ENCODE data around the gene PRKAB1.

The PRKAB1 gene

GRCh38 chr12:119691202-119691810, 23.4 kb downstream of the PRKAB1 start:
- Histone ChIP-seq H3K27me3 (ENCODE audit: control insufficient read depth, insufficient read depth, low read length, poor library complexity, severe bottlenecking) (no peaks in the 10 kb centered on the region), H3K36me3 (ENCODE audit: control insufficient read depth, insufficient read depth, low read length) (peaks cover 14% of the 10 kb centered on the region), H3K4me3 (ENCODE audit: insufficient read depth, low read depth, low read length) (no peak overlapping the region), H3K27ac (ENCODE audit: insufficient read depth, low read depth, low read length, poor library complexity, severe bottlenecking) (no peak overlapping the region), H3K9me3 (ENCODE audit: control insufficient read depth, low read length) (no peaks in the 10 kb centered on the region), H3K4me1 (ENCODE audit: control insufficient read depth, insufficient read depth, low read length) (no peaks in the 10 kb centered on the region)
- WGBS, 2 experiments = 91 to 92% methylated on average over 6 of the region's 6 CpGs

DNA sequence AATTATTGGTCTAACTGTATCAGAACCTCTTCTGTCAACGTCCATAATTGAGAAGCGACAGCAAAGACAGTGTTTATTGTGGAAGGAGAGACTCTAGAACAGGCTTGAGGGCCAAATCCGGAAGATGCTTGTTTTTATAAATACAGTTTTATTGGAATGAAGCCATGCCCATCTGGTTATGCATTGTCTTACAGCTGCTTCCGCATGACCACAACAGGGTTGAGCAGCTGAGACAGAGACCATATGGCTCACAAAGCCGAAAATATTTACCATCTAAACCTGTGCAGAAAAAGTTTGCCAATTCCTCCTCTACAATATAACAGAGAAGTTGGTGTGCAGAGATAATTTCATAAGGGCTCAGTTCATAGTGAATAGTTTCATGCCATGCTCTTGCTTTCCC, 24.5 kb downstream of the PRKAB1 start:
- peaks cover 19% of the 10 kb centered on the region for H3K36me3 ChIP-seq (ENCODE audit: control insufficient read depth, insufficient read depth, low read length)
- H3K27ac ChIP-seq (ENCODE audit: insufficient read depth, low read depth, low read length, poor library complexity, severe bottlenecking) = no peak overlapping the region
- H3K4me3 ChIP-seq (ENCODE audit: insufficient read depth, low read depth, low read length) = no peak overlapping the region
- no peaks in the 10 kb centered on the region for H3K9me3 ChIP-seq (ENCODE audit: control insufficient read depth, low read length)
- no peaks in the 10 kb centered on the region for H3K27me3 ChIP-seq (ENCODE audit: control insufficient read depth, insufficient read depth, low read length, poor library complexity, severe bottlenecking)
- no peaks in the 10 kb centered on the region for H3K4me1 ChIP-seq (ENCODE audit: control insufficient read depth, insufficient read depth, low read length)
- WGBS, 2 experiments = 97 to 99% methylated on average over 5 of the region's 5 CpGs

GRCh38 chr12:119692997-119693396, 25.1 kb downstream of the PRKAB1 start:
- Histone ChIP-seq H3K36me3 (ENCODE audit: control insufficient read depth, insufficient read depth, low read length) (peaks cover 18% of the 10 kb centered on the region), H3K4me1 (ENCODE audit: control insufficient read depth, insufficient read depth, low read length) (no peaks in the 10 kb centered on the region), H3K27ac (ENCODE audit: insufficient read depth, low read depth, low read length, poor library complexity, severe bottlenecking) (no peak overlapping the region), H3K9me3 (ENCODE audit: control insufficient read depth, low read length) (no peaks in the 10 kb centered on the region), H3K4me3 (ENCODE audit: insufficient read depth, low read depth, low read length) (no peak overlapping the region), H3K27me3 (ENCODE audit: control insufficient read depth, insufficient read depth, low read length, poor library complexity, severe bottlenecking) (no peaks in the 10 kb centered on the region)
- 91 to 94% methylated on average over 6 of the region's 6 CpGs for WGBS, 2 experiments

DNA sequence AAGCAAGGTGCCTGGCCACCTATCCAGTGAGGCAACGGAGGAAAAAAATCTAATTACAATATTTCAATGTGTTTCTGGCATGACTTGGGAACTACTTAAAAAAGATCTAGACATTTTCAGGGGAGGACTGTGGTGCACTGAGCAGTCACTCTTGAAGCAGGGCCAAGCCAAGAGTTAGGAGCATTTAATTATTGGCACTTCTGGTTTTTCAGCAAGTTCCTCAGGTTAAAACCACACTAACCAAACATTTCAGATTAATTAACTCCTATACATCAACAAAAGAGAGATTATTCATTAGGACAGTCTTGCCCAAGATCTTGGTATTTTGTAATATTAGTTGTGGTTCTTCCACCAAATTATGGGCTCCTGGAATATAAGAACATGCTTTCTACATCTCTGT, 25.6 kb downstream of the PRKAB1 start:
- H3K36me3 ChIP-seq (ENCODE audit: control insufficient read depth, insufficient read depth, low read length) = peaks cover 13% of the 10 kb centered on the region
- no peak overlapping the region for H3K4me3 ChIP-seq (ENCODE audit: insufficient read depth, low read depth, low read length)
- H3K4me1 ChIP-seq (ENCODE audit: control insufficient read depth, insufficient read depth, low read length) = no peaks in the 10 kb centered on the region
- no peaks in the 10 kb centered on the region for H3K9me3 ChIP-seq (ENCODE audit: control insufficient read depth, low read length)
- no peak overlapping the region for H3K27ac ChIP-seq (ENCODE audit: insufficient read depth, low read depth, low read length, poor library complexity, severe bottlenecking)
- no peaks in the 10 kb centered on the region for H3K27me3 ChIP-seq (ENCODE audit: control insufficient read depth, insufficient read depth, low read length, poor library complexity, severe bottlenecking)
- 92% methylated on average over 1 of the region's 1 CpG; no CpG with 5 or more reads in 1 of the 2 experiments for WGBS, 2 experiments

DNA sequence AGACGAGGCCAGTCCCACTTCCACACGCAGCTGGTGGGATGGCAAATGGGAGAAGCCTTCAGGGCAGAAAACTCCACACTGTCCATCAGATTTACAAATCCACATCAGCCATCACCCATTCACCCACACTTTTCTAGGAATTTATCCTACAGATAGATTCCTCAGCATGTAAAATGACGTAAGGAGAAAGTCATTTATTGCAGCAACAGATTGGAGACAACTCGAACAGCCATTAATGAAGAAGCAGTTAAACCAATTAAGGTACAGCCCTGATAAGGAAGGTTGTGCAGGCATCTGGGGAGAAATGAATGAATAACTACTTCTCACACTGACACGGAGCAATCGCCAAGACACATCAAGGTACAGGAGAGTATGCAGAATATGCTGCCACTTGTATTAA, 26.2 kb downstream of the PRKAB1 start:
- peaks cover 13% of the 10 kb centered on the region for H3K36me3 ChIP-seq (ENCODE audit: control insufficient read depth, insufficient read depth, low read length)
- 95 to 99% methylated on average over 6 of the region's 6 CpGs for WGBS, 2 experiments
- no peak overlapping the region for H3K27ac ChIP-seq (ENCODE audit: insufficient read depth, low read depth, low read length, poor library complexity, severe bottlenecking)
- no peaks in the 10 kb centered on the region for H3K4me1 ChIP-seq (ENCODE audit: control insufficient read depth, insufficient read depth, low read length)
- H3K9me3 ChIP-seq (ENCODE audit: control insufficient read depth, low read length) = no peaks in the 10 kb centered on the region
- H3K4me3 ChIP-seq (ENCODE audit: insufficient read depth, low read depth, low read length) = no peak overlapping the region
- no peaks in the 10 kb centered on the region for H3K27me3 ChIP-seq (ENCODE audit: control insufficient read depth, insufficient read depth, low read length, poor library complexity, severe bottlenecking)

- H3K4me3 ChIP-seq (ENCODE audit: insufficient read depth, low read depth, low read length) = no peak overlapping the region
- H3K4me1 ChIP-seq (ENCODE audit: control insufficient read depth, insufficient read depth, low read length) = no peaks in the 10 kb centered on the region
- no peaks in the 10 kb centered on the region for H3K9me3 ChIP-seq (ENCODE audit: control insufficient read depth, low read length)
- H3K36me3 ChIP-seq (ENCODE audit: control insufficient read depth, insufficient read depth, low read length) = peaks cover 12% of the 10 kb centered on the region
- H3K27me3 ChIP-seq (ENCODE audit: control insufficient read depth, insufficient read depth, low read length, poor library complexity, severe bottlenecking) = no peaks in the 10 kb centered on the region
- H3K27ac ChIP-seq (ENCODE audit: insufficient read depth, low read depth, low read length, poor library complexity, severe bottlenecking) = no peak overlapping the region
- WGBS, 2 experiments = 78 to 84% methylated on average over 4 of the region's 4 CpGs
Measured at GRCh38 chr12:119695034-119695433, 27.1 kb downstream of the PRKAB1 start.

DNA sequence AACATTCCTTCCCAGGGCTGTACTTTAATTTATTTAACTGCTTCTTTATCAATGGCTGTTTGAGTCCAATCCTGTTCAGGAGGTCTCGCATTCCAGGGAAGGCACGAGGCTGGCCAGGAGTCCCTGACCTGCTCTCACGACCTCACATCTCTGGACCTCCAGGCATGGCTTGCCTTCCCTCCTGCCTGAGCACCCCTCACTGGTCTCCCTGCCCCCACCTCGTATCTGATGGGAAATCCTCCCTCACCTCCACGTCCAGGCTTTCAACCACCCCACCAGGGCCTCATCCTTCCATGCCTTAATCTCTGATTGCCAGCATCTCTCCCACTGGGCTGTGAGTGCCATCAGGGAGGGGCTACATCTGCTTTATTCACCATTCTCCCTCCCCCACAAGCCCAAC, 29.0 kb downstream of the PRKAB1 start:
- Histone ChIP-seq H3K36me3 (ENCODE audit: control insufficient read depth, insufficient read depth, low read length) (peaks cover 10% of the 10 kb centered on the region), H3K4me1 (ENCODE audit: control insufficient read depth, insufficient read depth, low read length) (no peaks in the 10 kb centered on the region), H3K27me3 (ENCODE audit: control insufficient read depth, insufficient read depth, low read length, poor library complexity, severe bottlenecking) (no peaks in the 10 kb centered on the region), H3K4me3 (ENCODE audit: insufficient read depth, low read depth, low read length) (no peak overlapping the region), H3K9me3 (ENCODE audit: control insufficient read depth, low read length) (no peaks in the 10 kb centered on the region), H3K27ac (ENCODE audit: insufficient read depth, low read depth, low read length, poor library complexity, severe bottlenecking) (no peak overlapping the region)
- WGBS, 2 experiments = 84% methylated on average over 5 of the region's 5 CpGs

- Histone ChIP-seq H3K9me3 (ENCODE audit: control insufficient read depth, low read length) (no peaks in the 10 kb centered on the region), H3K4me3 (ENCODE audit: insufficient read depth, low read depth, low read length) (no peak overlapping the region), H3K27ac (ENCODE audit: insufficient read depth, low read depth, low read length, poor library complexity, severe bottlenecking) (no peak overlapping the region), H3K4me1 (ENCODE audit: control insufficient read depth, insufficient read depth, low read length) (no peaks in the 10 kb centered on the region), H3K27me3 (ENCODE audit: control insufficient read depth, insufficient read depth, low read length, poor library complexity, severe bottlenecking) (no peaks in the 10 kb centered on the region), H3K36me3 (ENCODE audit: control insufficient read depth, insufficient read depth, low read length) (peaks cover 19% of the 10 kb centered on the region)
- 95 to 96% methylated on average over 11 of the region's 11 CpGs for WGBS, 2 experiments
Measured at GRCh38 chr12:119699199-119699760, 31.3 kb downstream of the PRKAB1 start.

DNA sequence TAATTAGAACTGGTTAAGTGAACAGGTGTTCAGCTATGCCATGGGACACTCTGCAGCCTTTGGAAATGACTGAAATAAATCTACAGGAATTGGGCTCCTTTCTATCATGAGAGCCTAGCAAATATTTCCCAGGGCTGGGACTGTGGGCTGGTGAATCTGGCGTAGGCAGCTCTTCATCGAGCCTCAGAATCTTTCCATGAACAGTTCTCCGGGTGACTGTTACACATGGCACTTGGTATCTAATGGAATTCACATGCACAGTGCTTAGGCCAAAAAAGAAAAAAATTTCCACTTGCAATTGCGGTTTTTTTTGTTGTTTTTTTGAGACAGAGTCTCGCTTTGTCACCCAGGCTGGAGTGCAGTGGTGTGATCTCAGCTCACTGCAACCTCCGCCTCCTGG, 32.1 kb downstream of the PRKAB1 start:
- Histone ChIP-seq H3K4me3 (ENCODE audit: insufficient read depth, low read depth, low read length) (no peak overlapping the region), H3K27me3 (ENCODE audit: control insufficient read depth, insufficient read depth, low read length, poor library complexity, severe bottlenecking) (no peaks in the 10 kb centered on the region), H3K4me1 (ENCODE audit: control insufficient read depth, insufficient read depth, low read length) (no peaks in the 10 kb centered on the region), H3K9me3 (ENCODE audit: control insufficient read depth, low read length) (no peaks in the 10 kb centered on the region), H3K27ac (ENCODE audit: insufficient read depth, low read depth, low read length, poor library complexity, severe bottlenecking) (no peak overlapping the region), H3K36me3 (ENCODE audit: control insufficient read depth, insufficient read depth, low read length) (peaks cover 20% of the 10 kb centered on the region)
- 95 to 97% methylated on average over 6 of the region's 6 CpGs for WGBS, 2 experiments

DNA sequence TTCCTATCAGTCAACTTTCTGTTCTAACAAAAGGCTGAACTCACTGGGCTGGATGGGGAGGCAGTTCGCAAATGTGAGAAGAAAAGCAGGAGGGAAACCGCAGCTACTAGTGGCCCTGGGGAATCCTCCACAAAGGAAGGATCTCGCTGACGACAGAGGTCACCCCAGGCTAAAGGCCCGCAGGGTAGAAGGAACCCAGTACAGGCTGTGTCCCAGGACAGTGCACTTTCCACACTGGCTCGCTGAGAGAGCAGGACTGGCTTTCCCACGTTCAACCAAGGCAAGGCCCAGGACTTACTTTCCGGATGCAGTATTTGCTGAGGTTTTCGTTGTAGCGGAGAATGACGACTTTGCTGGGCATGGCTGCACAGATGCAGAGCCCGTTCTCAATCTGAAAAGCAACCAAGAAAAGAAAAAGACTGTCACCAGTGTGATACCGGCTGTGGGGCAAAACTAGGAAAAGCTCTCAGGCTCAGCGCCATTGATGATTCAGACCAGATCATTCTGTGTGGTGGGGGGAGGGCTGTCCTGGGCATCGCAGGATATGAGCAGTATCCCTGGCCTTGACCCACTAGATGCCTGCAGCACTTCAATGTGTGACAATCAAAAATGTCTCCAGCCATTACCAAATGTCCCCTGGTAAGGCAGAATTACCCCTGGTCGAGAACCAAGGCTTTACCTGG, 36.3 kb downstream of the PRKAB1 start:
- Histone ChIP-seq H3K4me1 (ENCODE audit: control insufficient read depth, insufficient read depth, low read length) (no peaks in the 10 kb centered on the region), H3K27me3 (ENCODE audit: control insufficient read depth, insufficient read depth, low read length, poor library complexity, severe bottlenecking) (no peaks in the 10 kb centered on the region), H3K4me3 (ENCODE audit: insufficient read depth, low read depth, low read length) (no peak overlapping the region), H3K9me3 (ENCODE audit: control insufficient read depth, low read length) (no peaks in the 10 kb centered on the region), H3K27ac (ENCODE audit: insufficient read depth, low read depth, low read length, poor library complexity, severe bottlenecking) (no peak overlapping the region), H3K36me3 (ENCODE audit: control insufficient read depth, insufficient read depth, low read length) (peaks cover 23% of the 10 kb centered on the region)
- WGBS, 2 experiments = 91 to 94% methylated on average over 16 of the region's 16 CpGs
